Hematopoietic multipotent progenitor cell treated with erythropoietin and hydrocortisone succinate and interleukin-3 and kit ligand, for 4 days (in vitro differentiated cells): ENCODE results near the gene CPM.

Experiments used
- DNase-seq: peaks from one replicate; pipeline ENCODE4 v3.0.0-alpha.2; 2015

CPM gene

DNA sequence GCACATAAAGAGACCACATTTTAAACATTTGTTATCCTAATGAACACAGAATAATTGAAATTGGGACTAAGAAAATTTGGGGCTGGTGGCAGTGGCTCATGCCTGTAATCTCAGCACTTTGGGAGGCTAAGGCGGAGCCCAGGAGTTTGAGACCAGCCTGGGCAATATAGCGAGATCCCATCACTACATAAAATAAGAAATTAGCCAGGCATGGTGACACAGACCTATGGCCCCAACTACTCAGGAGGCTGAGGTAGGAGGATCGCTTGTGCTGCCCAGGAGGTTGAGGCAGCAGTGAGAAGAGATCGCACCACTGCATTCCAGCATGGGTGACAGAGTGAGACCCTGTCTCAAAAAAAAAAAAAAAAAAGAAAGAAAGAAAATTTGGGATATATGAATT is 59.7 kb downstream of the CPM start:
- DNase-seq: no peak

DNA sequence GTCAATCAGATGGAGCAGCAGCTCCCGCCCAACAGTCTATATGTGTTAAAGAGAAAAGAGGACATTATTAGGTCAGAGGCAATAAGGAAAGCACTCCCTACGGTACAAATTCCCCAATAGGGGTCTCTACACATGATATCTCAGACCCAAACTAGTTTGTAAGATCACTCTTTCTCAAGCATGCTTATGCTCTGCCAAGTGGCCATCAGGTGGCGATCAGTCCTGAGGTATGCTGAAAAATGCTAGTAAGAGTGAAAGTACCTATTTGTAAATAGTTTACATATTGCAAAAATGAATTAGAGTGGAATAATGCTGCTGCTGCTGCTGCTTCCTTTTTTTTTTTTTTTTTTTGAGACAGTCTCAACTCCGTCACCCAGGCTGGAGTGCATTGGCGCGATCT is 61.0 kb downstream of the CPM start:
- peak; percentile 57 for DNase-seq

DNA sequence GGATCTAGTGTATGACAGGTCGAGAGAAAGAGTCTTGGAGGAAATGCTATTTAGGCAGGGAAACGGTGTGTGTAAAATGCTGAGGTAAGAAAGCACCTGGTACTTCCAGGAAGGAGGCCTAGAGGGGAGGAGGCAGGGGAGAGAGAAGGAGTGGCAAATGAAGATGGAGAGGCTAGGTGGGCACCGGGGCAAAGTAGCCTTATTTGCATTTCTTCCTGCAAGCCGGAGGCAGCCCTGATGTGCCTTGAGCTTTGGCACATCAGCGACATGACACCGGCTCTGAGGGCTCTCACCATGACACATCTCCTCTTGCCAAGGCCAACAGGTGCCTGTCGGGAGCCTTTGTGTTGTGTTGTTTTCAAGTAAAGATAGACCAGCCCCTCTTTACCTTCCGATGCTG is 61.6 kb downstream of the CPM start:
- DNase-seq: no peak

DNA sequence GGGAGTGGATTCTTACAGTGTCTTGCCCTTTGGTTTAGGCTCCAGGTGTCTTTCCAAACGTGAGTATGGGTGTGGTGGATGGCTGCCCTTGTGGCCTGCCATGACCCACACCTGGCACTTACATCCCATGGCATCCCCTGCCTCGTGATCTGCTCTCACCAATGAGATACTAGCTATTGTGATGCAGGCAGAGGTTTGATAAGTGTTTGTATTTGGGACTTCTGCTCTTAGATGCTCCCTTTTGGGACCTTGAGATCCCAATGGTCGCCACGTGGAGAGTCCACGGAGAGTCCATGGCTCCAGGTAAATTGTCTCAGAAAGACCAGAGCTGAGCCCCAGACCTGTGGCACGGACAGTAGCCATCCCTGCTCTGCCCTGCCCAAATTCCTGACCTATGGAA is 62.5 kb downstream of the CPM start:
- DNase-seq: no peak

DNA sequence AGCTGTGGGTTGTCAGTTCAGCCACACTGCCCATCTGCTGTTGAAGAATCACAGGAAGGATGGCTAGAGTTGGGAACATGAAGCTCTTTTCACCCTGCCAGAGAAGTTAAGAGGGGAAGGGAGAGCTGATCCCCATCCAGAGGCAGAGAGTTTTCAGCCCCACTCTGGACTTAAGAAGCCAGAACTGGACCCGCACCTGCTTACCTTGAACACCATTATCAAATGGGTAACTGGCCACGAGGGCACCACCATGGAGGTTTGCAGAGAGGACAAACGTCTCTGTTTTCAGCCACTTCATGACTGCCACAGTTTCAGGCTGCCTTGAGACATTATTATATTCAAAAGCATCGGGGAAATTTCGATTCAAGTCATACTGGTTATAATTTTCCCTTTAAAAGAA is 63.0 kb downstream of the CPM start:
- DNase-seq: no peak

DNA sequence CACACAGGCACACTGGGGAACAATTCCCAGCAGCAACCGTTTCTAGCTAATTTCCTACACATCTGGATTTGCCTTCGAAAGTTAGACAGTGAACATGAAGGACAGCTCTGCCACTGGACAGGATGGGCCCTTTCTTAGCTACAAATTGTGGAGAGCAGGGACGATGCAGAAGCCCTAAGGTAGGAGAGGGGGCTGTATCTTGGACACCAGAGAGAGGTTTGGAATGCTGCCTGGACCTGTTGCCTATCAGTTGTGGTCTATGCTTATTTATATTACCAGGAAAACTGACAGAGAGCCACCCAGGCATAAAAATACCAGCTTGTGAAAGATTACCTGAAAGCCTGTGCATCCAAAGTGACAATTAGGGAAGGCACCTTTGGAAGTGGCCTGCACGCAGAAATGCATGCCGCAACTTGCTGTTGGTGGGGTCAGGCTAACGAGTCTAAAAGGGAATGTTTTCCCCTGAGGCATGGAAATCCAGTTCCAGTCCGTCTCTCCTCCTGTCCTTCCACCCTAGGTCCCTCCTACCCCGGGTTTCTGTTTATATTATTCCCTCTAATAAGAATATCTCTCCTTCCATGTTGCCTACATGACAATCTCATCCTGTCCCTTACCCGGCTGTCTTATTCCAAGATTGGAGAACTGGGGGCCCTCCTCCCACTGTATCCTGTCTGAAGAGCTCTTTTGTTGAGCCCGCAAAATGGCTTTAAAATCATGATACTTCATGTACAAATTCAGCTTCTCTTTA is 64.8 kb downstream of the CPM start:
- no peak for DNase-seq

DNA sequence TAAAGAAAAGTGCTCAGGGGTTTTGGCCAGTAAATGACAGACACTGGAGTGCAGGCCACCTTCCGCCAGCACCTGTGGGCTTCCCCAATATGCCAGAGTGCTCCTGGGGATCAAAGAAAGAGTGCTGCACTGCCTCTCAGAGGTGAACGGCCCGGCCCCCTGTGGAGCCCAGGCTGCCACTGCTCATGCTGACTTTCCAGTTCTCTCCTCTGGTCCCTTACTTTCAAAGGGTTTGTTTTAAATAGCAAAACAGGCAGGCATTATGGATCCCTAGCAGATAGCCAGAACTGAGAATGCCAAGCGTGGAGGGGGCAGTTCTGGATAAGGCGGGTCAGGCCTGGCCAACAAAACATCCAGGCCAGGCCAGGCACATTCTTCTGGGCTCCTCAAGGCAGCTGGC is 65.4 kb downstream of the CPM start:
- DNase-seq: no peak

DNA sequence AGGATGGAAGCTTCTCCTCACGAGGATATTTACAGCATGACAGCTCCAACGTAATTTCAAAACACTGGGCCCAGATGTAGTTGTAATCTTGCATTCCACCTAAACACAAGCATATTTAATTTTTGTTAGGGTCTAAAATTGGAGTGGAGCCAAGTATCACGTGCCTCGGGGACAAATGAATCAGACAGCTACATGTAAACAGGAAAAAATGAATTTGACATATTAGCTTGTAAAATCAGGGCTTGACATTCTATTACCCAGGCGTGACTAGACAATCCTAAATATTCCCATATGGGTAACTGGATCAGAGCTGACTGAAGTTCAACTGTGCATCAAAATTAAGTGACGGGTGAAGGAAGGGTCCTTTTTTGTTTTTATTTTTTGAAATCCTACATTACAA is 66.0 kb downstream of the CPM start:
- no peak for DNase-seq

DNA sequence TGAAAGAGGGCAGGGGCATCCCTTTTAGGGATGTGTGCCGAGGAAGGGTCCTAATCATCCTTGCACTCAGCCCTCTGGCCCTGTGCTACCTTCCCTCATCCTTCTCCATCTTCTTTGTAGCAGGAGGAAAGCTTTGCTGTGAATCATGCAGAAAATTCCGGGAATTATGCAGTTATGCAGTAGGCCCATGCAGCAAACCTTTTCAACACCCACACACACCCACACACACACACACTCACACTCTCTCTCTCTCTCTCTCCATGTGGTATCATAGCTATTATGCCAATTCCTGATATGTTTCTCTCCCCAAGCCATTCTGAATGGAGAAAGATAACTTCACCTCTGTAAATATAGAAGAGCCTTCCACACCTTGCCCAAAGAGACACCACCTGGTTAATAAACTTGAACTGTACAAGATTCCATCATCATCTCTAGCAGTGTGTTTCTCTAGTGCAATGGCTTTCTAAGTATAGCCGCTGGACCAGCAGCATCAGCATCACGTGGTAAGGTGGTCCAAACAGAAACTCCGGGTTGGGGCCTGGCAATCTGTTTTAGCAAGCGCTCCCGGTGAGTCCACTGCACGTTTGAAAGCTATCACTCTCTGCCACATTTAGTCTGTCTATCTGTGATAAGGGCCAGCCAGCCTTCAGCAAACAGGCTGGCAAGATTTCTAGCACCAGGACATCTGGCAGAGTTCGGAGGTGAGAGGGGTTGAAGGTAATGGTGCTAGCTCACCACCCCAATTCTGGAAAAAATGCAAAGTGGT is 67.4 kb downstream of the CPM start:
- peak; percentile 76 for DNase-seq

DNA sequence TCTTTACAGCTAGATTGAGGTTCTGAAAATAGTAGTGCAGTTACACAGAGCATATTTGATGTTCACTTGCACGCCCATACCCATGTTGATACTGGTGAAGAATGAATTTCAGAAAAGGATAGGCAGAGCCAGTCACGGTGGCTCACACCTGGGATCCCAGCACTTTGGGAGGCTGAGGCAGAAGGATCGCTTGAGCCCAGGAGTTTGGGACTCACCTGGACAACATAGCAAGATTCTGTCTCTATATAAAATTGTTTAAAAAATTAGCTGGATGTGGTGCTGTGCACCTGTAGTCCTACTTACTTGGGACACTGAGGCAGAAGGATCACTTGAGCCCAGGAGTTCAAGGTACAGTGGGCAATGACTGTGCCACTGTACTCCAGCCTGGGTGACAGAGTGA is 68.4 kb downstream of the CPM start:
- no peak for DNase-seq

DNA sequence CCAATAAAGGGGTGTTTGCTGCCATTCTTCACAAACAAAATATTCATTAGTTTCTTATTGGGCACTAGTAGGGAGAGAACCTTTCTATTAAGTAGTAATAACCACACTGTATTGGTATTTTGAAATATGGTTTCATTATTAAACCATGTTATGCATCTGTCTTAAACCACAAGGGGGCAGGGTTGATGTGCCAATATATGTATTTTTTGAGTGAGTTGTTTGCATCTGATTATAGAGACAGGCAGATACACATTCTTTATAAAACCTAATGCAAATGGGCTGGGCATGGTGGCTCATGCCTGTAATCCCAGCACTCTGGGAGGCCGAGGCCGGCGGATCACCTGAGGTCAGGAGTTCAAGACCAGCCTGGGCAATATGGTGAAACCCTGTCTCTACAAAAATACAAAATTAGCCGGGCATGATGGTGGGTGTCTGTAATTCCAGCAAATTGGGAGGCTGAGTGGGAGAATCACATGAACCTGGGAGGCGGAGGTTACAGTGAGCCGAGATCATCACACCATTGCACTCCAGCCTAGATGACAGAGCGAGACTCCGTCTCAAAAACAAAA is 69.0 kb downstream of the CPM start:
- DNase-seq: peak; percentile 85

DNA sequence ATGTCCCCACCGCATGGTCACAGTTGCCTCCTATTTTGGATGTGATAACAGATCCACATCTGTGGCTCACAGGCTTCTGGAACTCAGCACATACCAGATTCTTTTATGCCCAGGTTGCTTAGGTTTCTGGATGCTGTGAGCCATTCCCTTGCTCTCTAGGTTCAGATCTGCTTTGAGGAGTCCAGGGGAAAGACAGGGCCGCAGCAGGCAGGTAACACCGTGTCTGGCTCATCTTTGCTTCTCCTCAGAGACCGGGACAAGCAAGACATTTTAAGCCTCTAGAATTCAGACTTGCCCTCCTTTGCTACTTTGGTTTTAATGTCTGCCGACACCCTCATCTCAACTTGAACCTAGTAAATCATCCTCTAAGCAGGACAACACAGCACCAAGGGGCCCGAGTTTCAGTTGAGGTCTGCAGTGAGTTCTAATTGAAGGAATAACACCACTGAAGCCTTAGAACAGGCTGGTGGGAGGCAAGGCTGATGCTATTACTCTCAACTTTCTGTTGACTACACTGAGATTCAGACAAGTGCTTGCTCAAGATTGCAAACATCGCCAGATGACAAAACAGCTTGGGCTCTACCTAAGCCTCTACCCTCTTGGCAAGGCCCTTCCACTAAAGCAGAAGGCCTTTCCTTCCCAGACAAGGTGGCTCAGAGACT is 69.7 kb downstream of the CPM start:
- no peak for DNase-seq

DNA sequence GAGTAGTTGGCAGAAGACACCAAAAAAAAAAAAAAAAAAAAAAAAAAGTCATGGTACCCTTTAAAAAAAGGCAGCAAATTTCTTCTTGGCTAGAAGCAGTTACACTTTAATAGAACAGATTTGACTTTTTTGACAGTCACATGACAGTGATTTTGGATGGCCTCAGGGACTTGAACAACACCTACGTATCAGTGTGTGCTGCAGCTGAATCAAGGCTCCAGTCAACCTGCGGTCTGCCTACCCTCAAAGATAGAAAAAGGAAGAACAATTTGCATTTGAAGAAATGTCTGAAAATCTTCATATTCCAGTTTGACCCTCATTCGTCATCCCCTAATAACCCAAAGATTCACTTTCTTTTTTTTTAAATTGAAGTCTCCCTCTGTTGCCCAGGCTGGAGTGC is 71.1 kb downstream of the CPM start:
- DNase-seq: no peak

DNA sequence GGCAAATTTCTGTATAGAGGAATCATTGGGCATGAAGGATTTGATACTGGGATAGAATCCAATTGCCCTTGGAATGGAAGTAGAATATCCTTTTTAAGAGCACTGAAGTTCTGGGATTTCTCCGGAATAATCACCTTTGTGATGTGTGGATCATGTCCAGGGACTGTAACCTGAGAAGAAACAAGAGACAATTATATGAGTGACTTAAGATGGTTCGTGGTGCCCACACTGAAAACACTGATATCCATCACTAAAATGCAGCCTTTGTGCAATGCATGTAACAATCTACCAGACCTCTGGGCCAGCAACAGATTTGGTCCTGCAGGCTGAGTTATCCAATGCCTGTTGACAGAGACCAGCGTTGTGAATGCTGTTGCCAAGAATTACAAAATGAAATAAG is 76.5 kb downstream of the CPM start:
- no peak for DNase-seq

DNA sequence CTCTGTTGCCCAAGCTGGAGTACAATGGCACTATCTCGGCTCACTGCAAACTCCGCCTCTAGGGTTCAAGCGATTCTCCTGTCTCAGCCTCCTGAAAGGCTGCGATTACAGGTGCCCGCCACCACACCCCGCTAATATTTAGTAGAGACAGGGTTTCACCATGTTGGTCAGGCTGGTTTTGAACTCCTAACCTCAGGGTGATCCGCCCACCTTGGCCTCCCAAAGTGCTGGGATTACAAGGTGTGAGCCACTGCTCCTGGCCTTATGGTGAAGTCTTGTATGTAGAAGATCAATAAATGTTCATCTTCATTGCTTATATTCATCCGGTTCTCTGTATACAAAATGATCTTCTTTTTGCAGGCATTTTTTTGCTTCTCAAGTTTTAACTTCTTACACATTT is 77.2 kb downstream of the CPM start:
- no peak for DNase-seq

DNA sequence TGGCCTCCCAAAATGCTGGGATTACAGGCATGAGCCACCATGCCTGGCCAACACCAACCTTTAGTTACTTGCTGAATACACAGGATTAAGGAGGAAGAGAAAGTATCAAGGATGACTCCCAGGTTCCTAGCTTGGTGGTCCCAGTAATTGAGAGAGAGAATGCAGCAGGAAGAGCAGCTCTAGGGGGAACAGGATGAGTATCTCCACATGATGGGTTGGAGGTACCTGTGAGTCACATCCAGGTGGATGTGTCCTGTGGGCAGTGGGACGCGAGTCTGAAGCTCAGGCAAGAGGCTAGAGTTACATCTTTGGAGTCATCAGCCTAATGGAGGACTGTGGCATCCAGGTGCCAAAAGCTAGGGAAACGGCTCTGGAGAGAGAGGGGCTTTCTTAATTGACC is 77.9 kb downstream of the CPM start:
- DNase-seq: no peak

DNA sequence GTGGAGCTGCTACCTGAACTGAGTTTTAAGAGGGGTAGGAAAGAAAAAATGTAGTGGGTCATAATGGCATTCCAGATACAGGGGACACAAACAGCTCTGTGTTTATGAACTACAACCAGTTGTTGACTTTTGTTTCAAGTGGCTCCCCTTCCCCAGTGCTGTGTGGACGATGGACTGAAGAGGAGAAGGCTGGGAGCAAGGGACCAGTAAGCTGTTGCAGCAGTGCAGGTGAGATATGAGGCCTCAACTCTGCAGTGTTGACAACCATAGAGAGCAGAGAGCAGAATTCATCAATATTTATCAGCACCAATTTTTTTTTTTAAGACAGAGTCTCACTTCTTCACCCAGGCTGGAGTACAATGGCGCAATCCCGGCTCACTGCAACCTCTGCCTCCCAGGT is 78.4 kb downstream of the CPM start:
- DNase-seq: no peak

DNA sequence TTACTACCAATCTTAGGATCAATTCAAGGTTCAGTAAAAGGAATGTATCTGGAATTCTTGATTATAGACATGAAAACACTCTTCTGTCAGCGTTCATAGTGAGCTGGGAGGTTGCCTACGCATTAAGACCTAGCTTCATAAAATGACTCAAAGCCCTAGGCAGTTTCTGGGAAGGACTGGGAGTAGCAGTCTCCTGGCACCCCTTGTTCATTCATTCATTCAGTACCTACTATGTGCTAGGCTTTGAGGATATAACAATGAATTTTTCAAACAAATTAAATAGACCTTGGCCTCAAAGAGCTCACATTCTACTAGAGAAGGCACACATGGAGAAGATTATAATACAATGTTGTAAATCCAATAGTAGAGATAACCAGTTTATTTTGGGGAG is 78.9 kb downstream of the CPM start:
- no peak for DNase-seq

DNA sequence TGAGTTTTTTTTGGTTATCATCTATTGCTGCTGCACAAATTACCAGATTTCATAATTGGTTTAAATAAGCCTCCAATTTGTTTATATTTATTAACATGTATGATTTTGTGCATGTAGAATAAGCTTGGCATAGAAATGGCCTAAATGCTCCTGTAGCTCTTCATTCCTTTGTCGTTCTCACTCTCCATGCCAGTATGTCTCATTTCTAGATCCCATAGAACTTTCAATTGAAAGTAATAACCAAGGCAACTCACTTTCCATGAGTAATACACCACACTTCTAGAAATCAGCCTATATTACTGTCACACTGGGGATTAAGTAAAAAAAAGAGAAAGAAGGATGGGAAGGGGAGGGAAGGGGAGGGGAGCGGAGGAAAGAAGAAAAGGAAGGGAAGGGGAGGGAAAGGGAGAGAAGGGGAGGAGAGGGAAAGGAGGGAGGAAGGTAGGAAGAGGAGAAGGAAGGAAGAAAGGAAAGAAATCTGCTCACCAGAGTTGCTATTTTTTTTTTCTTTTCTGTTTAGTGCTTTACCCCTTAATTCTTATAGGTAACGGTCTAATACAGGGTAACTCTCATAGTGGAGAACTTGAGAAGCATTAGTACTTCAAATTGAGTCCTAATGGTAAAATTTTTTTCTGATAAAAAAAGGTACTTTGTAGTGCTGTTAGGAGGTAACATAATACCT is 79.4 kb downstream of the CPM start:
- no peak for DNase-seq

DNA sequence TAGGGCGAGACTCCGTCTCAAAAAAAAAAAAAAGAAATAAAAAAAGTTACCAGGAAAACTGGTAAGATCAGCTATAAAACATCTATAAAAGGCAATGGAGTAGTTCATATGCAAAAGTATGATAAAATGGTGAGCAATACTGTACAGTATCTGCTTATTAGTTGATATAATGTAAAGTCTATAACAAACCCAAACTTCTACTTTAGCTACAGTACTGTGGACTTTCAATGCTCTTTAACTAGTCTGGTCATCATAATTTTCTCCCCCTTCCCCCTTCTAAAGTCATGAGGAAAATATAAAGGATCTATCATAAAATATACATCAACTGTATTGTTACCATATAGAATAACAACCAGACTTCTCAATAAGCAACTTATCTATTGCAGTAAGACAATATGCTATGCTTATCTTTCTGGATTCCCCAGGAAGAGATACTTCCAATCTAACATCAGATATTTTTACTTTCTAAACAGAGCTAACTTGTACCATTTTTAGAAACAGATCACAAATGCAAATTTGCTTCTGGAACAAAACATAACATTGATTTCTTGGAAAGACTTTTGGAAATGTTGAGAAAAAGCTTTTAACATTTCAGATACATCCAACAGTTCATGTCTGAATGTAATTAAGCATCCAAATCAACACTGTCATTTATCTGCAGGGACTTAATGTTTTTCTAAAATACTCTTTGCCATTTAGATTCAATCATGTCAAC is 81.2 kb downstream of the CPM start:
- no peak for DNase-seq

DNA sequence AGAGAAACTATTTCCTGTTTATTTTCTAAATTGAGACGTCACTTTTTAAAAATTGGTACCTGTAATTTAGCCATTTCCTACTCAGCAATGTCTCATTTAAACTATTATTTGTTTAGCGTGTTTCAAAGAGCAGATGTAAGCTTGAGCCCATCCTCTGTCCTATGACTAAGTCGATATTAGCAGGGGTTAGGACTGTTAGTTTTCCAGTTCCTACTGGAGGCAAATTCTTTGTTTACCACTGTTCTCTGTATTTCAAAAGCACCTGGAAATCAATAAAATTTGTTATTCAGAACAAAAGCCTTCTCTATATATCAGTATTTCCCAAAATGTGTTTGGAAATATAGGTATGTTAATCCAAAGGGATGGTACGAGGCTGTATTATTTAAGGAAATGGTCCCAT is 82.6 kb downstream of the CPM start:
- DNase-seq: no peak

DNA sequence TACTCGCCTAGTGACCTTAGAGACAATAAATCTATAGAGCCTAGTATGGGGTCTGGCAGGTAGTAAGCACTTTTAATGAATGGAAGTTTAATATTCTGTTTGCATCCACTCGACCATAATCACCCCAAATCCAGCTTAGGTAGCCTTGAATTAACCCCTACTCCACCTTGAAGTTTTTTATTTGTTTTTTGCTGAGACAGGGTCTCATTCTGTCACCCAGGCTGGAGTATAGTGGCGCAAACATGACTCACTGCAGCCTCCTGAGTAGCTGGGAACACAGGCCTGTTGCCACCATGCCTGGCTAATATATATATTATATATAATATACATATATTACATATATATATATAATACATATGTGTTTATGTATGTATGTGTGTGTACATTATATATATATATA is 86.2 kb downstream of the CPM start:
- no peak for DNase-seq
